Measurements from ENCODE around the gene PREX1. TPM values are rescaled to one million over a fixed set of nuclear protein-coding genes. Genes with fewer than 3 reads are reported as not detected.
"Not testable (repeated sequence)": the region's sequence is repeated elsewhere in the genome, so short reads cannot be mapped to it uniquely, and the experiment has no call there.

The PREX1 gene
- polyA plus RNA-seq, 3 donors: 3.3 to 22.8 (median 21.5) TPM

DNA sequence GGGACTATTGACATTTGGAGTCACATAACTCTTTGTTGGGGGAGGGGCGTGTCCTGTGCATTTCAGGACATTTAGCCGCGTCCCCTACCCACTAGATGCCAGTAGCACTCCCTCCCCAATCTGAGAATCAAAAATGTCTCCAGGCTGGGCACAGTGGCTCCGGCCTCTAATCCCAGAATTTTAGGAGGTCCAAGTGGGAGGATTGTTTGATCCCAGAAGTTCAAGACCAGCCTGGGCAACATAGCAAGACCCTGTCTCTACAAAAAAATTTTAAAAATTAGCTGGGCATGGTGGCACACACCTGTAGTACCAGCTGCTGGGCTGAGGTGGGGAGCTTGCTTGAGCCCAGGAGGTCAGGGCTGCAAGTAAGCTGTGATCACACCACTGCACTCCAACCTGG, 2.1 kb upstream of the PREX1 start:
- no peak overlapping the region for H3K27ac ChIP-seq (ENCODE audit: low read depth, low read length)
- WGBS, 3 donors: 87 to 97% (median 94%) methylated on average over 4 of the region's 4 CpGs

DNA sequence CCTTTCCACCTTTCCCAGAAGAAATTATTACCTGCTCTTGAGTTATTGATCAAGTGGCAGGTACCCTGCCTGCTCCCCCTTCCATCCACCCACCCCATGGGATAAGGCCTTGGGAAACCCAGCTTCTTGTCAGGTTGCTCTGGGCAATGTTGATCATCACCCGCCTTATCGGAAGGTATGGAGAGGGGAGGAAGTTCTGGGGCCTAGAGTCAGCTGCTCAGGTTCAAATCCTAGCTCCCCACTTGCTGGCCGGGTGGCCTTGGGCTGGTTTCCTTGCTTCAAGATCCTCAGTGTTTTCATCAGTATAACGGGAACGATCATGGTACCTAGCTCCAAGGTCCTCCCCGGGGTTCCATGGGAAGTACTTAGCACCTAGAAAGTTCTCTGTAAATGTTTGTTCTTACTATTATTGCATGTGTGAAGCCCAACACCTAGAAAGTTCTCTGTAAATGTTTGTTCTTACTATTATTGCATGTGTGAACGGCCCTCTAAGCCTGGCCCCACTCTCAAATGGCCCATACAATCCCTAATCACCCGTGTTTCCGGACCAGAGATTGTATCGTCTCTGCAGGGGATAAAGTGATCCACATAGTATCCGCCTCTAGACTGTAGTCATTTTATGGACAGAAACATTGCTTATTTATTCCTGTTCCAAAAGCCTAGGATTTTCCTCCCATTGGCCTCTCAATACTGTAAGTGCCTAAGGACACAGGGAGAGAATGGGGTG, 1.1 kb upstream of the PREX1 start:
- no peak overlapping the region for H3K27ac ChIP-seq (ENCODE audit: low read depth, low read length)
- WGBS, 3 donors: 69 to 84% (median 80%) methylated on average over 11 of the region's 11 CpGs

DNA sequence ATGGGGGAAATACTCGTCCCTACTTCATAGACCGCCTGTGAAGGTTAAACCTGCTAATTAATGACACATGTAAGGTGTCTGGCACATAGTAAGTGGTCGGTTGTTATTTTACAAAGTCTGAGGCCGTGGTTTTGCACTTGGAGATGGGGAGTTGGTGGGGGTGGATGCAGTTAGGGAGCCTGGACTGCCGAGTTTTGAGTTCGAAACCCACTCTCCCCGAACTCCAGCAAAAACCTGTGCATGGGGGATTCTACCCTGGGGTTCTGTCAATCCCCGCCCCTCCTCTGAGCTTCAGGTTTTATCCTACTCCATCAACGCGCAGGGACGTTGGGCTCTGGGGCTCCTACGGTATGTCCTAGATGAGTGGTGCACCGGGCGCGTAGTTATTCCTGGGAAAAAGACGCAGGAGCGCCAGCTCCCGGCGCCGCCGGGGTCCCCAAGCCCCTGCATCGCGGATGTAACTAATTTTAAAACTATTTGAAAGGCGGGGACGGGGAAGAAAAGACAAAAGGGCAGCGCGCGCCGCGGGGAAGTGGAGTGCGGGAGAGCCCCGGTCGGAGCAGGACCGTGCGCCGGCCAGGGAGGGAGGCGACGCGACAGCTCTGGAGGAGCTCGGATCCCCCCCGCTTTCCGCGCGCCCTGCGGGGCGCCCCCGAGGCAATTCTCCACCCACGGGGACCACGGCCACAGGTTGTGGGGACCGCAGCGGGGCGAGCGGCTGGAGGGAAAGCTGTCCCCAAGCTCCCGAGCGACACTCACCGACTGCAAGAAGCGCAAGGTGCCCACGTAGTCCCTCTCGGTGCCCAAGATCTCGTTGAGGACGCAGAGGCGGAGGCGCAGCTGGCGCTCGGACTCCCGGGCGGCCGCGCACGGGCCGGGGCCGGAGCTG, 672 bp downstream of the PREX1 start:
- H3K27ac ChIP-seq (ENCODE audit: low read depth, low read length): no peak overlapping the region
- 3 to 5% (median 3%) methylated on average over 63 to 72 of the region's 72 CpGs for WGBS, 3 donors

GRCh38 chr20:48826480-48826879, 1.3 kb downstream of the PREX1 start:
- 31 to 50% (median 36%) methylated on average over 17 of the region's 17 CpGs for WGBS, 3 donors
- not testable (repeated sequence) for H3K27ac ChIP-seq (ENCODE audit: low read depth, low read length)

DNA sequence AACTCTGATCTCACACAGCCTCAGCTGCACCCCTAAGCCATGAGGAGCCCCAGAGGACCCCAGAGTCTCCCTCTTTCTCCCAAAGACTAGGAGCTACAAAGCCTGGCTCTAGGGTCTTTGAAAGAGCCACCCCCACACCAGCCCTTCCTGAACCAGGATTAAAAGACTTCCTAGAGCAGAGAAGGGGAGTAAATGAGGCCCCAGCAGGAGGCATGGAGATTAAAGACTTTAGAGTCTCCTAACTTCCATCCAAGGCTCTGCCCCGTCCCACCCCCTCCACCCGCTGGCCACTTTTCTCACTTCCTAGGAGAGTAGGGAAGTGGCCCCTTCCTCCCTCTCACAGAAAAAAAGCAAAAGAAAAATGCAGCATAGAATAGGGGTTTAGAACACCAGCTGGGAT, 1.7 kb downstream of the PREX1 start:
- H3K27ac ChIP-seq (ENCODE audit: low read depth, low read length): no peak overlapping the region
- WGBS, 3 donors: 25 to 65% (median 55%) methylated on average over 2 of the region's 2 CpGs

- 36 to 52% (median 36%) methylated on average over 4 of the region's 4 CpGs for WGBS, 3 donors
- no peak overlapping the region for H3K27ac ChIP-seq (ENCODE audit: low read depth, low read length)
Measured at GRCh38 chr20:48825566-48825920, 2.3 kb downstream of the PREX1 start.

DNA sequence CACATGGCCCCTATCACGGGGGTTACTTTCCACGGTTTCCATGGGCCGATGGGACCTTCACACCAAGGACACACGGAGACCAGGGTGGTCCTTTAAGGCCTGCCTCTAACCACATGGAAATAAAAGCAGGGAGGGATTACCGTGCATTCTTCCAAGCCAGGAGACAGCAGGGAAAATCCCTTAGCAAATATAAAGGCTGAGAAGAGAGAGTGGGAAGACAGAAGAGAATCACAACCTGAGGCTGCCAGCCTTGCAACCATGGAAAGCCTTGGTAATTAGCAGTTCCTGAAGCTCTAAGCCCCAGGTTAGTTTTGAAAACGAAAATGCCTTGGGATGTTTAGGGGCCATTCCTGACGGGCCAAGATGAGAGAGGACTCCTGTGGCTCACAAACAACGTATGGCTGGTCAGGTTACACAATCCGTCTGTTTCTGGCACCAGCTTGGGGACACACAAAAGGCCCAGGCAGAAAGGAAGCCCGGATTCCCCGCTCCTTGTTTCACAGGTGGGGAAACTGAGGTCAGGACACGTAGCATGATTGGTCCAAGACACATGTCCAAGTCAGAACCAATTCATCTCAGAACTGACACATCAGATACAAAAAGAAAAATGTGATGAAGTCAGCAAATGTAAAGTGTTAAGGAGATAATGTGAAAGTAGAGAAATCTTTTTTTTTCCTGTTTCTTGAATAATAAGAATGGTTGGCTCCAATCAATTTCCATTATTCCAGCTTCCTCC, 2.8 kb downstream of the PREX1 start:
- no peak overlapping the region for H3K27ac ChIP-seq (ENCODE audit: low read depth, low read length)
- WGBS, 3 donors: 44 to 51% (median 44%) methylated on average over 12 of the region's 12 CpGs

DNA sequence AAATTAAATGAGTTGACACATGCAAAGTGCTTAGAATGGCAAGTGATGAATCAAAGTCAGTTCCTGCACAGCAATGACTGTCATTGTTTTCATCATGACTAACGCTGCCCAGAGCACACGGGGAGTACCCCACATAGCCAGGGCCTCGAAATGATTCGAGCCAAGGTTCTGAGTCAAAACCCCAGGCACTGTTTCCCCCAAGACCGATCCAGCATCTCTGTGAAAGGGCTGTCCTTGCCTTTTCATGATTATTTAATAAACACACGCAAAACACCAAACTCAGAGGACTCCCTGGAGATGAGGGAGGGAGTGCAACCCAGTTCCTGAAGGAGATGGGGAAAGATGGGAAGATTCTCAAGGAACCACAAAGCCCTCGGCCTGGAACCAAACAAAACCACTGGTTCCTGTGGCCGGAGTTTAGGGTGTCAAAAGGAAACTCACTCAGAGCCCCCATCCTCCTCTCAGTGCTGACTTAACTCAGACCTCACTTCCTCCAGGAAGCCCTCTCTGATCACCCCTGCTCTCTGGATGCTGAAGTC, 3.8 kb downstream of the PREX1 start:
- 32 to 55% (median 37%) methylated on average over 8 of the region's 8 CpGs for WGBS, 3 donors
- no peak overlapping the region for H3K27ac ChIP-seq (ENCODE audit: low read depth, low read length)

DNA sequence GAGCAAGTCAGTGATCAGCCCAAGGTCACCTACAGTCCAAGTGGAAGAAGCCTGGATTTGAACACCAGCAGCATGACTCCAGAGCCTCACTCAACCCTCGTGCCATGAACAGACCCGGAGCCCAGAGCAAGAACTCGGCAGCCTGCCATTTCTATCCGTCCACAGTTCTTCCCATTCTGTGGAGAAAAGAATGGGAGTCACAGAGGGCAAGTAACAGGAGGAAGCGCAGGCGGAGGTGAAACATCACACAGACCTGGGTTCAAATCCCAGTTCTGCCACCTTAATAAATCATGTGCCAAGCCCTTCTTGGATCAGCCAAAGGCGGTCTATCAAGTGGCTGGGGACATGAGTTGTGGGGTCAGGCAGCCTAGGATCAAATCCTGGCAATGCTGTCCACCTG, 4.3 kb downstream of the PREX1 start:
- H3K27ac ChIP-seq (ENCODE audit: low read depth, low read length): no peak overlapping the region
- 84 to 89% (median 87%) methylated on average over 7 of the region's 7 CpGs for WGBS, 3 donors

GRCh38 chr20:48822879-48823385, 4.9 kb downstream of the PREX1 start:
- 35 to 57% (median 37%) methylated on average over 8 of the region's 8 CpGs for WGBS, 3 donors
- no peak overlapping the region for H3K27ac ChIP-seq (ENCODE audit: low read depth, low read length)

DNA sequence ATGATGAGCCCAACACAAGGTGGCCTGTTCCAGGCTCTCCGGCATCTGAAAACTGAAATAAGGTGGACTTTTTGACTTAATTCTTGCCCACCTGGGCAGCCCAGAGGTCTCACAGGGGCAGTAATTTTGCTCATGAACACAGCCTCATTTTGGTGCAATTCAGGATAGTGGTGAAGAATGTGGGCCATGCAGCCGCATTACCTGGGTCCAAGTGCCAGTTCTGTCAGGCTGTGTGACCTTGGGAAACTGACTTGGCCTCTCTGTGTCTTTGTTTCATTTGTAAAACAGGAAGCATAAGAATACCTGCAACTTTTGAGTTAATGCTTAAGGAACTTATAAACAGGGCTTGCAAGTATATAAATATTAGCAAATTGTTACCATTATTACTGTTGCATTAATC, 5.6 kb downstream of the PREX1 start:
- 77 to 85% (median 83%) methylated on average over 2 of the region's 2 CpGs for WGBS, 3 donors
- no peak overlapping the region for H3K27ac ChIP-seq (ENCODE audit: low read depth, low read length)

GRCh38 chr20:48821261-48821920, 6.4 kb downstream of the PREX1 start:
- no peak overlapping the region for H3K27ac ChIP-seq (ENCODE audit: low read depth, low read length)
- WGBS, 3 donors: 68 to 75% (median 70%) methylated on average over 8 of the region's 8 CpGs

DNA sequence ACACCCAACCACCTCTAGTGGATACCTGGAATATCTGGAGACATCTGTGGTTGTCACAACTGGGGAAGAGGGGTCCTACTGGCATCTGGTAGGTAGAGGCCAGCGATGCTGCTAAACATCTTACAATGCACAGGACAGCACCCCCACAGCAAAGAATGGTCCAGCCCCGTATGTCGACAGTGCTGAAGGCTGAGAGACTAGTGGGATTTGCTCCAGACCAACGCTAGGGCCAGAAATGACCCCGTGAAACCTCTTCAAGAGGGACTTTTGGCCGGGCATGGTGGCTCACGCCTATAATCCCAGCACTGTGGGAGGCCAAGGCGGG, 7.2 kb downstream of the PREX1 start:
- H3K27ac ChIP-seq (ENCODE audit: low read depth, low read length): no peak overlapping the region
- WGBS, 3 donors: 74 to 85% (median 76%) methylated on average over 8 of the region's 8 CpGs

GRCh38 chr20:48819821-48820648, 7.8 kb downstream of the PREX1 start:
- no peak overlapping the region for H3K27ac ChIP-seq (ENCODE audit: low read depth, low read length)
- 53 to 71% (median 68%) methylated on average over 15 of the region's 15 CpGs for WGBS, 3 donors

DNA sequence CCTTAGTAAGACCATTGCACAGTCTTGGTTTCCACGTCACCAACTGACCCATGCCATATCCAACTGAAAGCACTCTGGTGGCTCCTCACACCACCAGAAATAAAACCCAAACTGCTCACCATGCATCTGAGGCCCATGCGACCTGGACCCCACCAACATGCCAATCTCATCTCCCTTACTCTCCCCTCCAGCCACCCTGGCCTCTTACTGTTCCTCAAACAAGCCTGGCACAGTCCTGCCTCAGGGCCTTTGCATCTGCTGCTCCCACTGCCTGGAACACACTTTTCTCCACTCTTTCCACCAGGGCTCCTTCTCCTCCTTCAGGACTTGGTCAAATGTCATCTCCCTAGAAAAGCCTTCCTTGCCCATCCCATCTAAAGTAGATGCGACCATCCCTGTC, 8.7 kb downstream of the PREX1 start:
- WGBS, 3 donors: 84 to 91% (median 88%) methylated on average over 3 of the region's 3 CpGs
- no peak overlapping the region for H3K27ac ChIP-seq (ENCODE audit: low read depth, low read length)

DNA sequence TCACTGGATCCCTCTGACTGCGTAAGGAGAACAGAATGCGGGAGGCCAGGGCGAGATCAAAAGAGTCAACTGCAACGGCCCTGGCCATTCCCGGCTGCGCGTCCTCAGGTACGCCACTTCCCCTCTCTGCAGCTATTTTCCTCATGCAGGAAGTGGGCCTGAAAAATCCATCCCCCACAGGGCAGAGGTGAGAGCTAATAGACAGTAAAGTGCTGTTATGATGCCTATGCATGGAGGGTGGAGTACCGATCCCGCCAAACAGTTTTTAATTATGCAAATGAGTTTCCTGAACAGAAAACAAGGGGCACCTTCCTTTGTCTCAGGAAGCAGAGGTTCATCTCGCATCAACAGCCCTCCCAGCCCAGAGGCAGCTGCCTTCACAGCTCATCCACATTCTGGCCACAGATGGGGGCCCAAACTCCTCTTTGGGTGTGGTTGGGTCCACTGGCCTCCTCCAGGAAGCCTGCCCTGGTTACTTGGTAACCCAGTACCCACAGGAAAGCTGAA, 9.3 kb downstream of the PREX1 start:
- no peak overlapping the region for H3K27ac ChIP-seq (ENCODE audit: low read depth, low read length)
- 41 to 65% (median 42%) methylated on average over 11 of the region's 11 CpGs for WGBS, 3 donors

DNA sequence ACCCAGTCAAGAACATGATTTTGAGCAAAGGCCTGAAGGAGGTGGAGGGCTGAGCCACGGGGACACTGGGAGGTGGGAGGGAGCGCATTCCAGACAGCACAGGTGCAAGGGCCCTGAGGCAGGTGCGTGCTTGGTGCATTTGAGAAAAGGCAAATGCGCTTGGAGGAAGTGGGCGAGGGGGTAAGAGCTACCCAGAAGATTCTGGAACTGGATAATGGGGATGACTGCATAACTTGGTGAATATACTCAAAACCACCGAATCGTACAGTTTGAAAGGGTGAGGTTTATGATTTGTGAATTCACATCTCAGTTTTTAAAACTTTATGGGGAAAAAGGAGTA, 9.8 kb downstream of the PREX1 start:
- H3K27ac ChIP-seq (ENCODE audit: low read depth, low read length): no peak overlapping the region
- 75 to 88% (median 77%) methylated on average over 7 of the region's 7 CpGs for WGBS, 3 donors
